WERI-Rb-1 (cell line): Measurements from ENCODE around the gene SLC22A14.

ENCODE experiments used
- DNase-seq: peaks from one replicate; pipeline ENCODE4 v3.0.0-alpha.2; 2020
- H3K27ac ChIP-seq: fragments of 250-450 bp; sonication (Bioruptor Pico); 2 replicates; pipeline ENCODE4 v1.5.1; 2020; ENCODE audit warnings: mild to moderate bottlenecking, moderate library complexity
- H3K27me3 ChIP-seq: fragments of 250-450 bp; sonication (Bioruptor Pico); 2 replicates; pipeline ENCODE4 v1.5.1; 2021; ENCODE audit warnings: mild to moderate bottlenecking, low read depth, moderate library complexity; ENCODE audit not compliant: insufficient read depth, severe bottlenecking
- H3K36me3 ChIP-seq: fragments of 250-450 bp; sonication (Bioruptor Pico); 2 replicates; pipeline ENCODE4 v1.5.1; 2020; ENCODE audit warnings: mild to moderate bottlenecking, moderate library complexity
- H3K4me3 ChIP-seq: 2 replicates; pipeline ENCODE4 v1.5.1; 2011; ENCODE audit warnings: low read depth, mild to moderate bottlenecking, control low read depth, low read length
- H3K9me3 ChIP-seq: fragments of 250-450 bp; sonication (Bioruptor Pico); 2 replicates; pipeline ENCODE4 v1.5.1; 2021; ENCODE audit warnings: mild to moderate bottlenecking, moderate library complexity; ENCODE audit not compliant: severe bottlenecking
- TF ChIP-seq, protein P1 (sequence below): IDR thresholded peaks from 2 replicates; pipeline ENCODE4 v1.5.1; 2011; ENCODE audit warnings: low read depth, mild to moderate bottlenecking, control low read depth, inconsistent platforms, low read length

The SLC22A14 gene

DNA sequence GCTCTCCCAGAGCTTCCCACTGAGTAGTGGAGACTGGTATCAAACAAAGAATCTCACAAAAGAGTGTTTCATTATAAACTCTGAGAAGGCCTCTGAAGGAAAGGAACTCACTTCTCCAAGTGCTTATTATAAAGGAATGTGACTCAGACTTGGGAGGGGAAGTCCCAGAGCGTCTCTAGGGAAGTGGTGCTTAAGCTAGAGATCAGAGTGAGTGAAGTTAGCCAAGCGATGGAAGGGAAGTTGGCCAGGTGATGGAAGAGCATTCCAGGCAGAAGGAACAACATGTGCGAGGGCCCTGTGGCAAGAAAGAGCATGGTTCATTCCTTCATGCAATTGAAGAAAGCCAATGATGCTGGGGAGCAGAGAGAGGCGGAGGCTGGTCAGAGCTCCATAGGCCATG, 66.8 kb downstream of the SLC22A14 start:
- DNase-seq: no peak
- TF ChIP-seq, protein P1, sequence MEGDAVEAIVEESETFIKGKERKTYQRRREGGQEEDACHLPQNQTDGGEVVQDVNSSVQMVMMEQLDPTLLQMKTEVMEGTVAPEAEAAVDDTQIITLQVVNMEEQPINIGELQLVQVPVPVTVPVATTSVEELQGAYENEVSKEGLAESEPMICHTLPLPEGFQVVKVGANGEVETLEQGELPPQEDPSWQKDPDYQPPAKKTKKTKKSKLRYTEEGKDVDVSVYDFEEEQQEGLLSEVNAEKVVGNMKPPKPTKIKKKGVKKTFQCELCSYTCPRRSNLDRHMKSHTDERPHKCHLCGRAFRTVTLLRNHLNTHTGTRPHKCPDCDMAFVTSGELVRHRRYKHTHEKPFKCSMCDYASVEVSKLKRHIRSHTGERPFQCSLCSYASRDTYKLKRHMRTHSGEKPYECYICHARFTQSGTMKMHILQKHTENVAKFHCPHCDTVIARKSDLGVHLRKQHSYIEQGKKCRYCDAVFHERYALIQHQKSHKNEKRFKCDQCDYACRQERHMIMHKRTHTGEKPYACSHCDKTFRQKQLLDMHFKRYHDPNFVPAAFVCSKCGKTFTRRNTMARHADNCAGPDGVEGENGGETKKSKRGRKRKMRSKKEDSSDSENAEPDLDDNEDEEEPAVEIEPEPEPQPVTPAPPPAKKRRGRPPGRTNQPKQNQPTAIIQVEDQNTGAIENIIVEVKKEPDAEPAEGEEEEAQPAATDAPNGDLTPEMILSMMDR: no peak
- Histone ChIP-seq H3K36me3 (peaks cover 25% of the 10 kb centered on the region), H3K27me3 (no peaks in the 10 kb centered on the region), H3K27ac (no peak overlapping the region), H3K9me3 (no peaks in the 10 kb centered on the region), H3K4me3 (no peak overlapping the region)

DNA sequence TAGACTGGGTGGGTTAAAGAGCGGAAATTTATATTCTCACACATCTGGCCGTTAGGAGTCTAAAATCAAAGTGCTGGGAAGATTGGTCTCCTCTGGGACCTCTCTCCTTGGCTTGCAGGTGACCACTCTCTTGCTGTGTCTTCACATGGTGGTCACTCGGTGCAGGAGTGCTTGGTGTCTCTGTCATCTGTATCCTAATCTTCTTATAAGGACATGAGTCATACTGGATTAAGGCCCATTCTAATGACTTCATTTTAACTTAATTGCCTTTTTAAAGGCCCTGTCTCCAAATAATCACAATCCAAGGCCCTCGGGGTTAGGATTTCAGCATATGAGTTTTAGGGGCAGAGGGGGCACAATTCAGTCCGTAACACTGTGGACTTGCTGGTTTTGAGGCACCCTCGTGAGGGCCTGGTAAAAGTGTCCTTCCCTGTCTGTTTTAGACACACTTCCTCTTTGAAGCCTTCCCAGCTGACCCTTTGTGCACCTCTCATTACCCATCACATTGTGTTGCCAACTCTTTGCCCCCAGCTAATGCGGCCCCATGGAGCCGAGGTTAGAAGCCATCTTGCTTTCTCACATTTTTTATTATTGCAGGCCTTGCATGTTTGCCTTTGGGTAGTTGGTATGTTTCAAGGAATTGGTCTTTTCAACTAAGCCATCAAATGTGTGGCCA, 67.7 kb downstream of the SLC22A14 start:
- TF ChIP-seq, protein P1: no peak
- H3K27me3 ChIP-seq: no peaks in the 10 kb centered on the region
- no peaks in the 10 kb centered on the region for H3K9me3 ChIP-seq
- peaks cover 25% of the 10 kb centered on the region for H3K36me3 ChIP-seq
- DNase-seq: peak; percentile 47
- H3K27ac ChIP-seq: no peak overlapping the region
- H3K4me3 ChIP-seq: no peak overlapping the region

DNA sequence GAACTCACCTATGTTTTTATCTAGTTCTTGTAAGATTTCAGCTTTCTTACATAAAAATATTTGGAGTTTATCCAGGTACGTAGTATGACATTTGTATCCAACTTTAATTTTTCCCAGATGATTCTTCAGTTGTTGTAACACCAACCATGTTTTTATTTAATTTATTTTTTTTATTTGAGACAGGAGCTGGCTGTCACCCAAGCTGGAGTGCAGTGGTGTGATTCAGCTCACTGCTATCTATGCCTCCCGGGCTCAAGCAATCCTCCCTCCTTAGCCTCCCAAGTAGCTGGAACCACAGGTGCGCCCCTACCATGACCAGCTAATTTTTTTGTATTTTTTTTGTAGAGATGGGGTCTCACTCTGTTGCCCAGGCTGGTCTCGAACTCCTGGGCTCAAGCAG, 71.1 kb downstream of the SLC22A14 start:
- Histone ChIP-seq H3K27me3 (no peaks in the 10 kb centered on the region), H3K36me3 (peaks cover 24% of the 10 kb centered on the region), H3K27ac (no peak overlapping the region), H3K9me3 (no peaks in the 10 kb centered on the region), H3K4me3 (no peak overlapping the region)
- no peak for DNase-seq
- TF ChIP-seq, protein P1: no peak

DNA sequence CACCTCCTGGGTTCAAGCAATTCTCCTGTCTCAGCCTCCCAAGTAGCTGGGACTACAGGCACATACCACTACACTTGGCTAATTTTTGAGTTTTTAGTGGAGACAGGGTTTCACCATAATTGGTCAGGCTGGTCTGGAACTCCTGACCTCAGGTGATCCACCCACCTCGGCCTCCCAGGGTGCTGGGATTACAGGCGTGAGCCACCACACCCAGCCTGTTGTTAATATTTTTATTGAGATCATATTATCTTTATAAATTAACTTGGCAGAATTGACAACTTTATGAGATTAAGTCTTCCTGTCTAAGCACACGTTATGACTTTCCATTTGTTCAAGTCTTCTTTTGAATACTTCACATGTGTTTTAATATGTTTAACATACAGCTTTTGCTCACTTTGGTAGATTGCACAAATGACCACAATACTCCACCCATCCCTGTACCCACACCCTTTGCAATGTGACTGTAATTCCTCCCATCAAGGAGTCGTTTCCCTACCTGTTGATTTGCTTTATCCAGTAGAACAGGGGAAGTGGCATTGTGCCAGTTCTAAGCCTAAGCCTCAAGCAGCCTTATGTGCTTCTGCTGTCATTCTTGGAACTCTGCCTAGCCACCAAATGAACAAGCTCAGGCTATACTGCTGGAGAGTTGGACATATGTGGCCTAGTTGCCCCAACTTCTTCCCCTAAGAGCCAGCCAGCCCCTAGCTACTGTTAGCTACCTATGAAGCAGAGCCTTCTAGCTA, 72.7 kb downstream of the SLC22A14 start:
- H3K27ac ChIP-seq: no peak overlapping the region
- DNase-seq: no peak
- no peaks in the 10 kb centered on the region for H3K9me3 ChIP-seq

DNA sequence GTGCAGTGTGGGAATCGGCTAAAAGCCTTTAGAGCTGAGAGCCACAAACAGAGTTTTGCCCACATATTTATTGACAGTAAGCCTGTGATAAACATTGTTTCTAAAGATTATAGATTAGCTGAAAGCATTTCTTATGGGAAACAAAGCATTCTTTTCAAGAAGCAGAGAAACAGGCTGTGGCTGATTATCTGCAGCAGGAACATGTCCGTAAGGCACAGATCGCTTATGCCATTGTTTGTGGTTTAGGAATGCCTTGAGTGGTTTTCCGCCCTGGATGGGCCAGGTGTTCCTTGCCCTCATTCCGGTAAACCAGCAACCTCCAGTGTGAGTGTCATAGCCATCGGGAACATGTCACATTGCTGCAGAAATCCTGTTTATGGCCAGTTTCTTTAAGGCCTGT, 76.9 kb downstream of the SLC22A14 start:
- Histone ChIP-seq H3K4me3 (no peak overlapping the region), H3K27ac (no peak overlapping the region), H3K36me3 (peaks cover 15% of the 10 kb centered on the region; the same call in 1 of the 2 replicates), H3K27me3 (no peaks in the 10 kb centered on the region), H3K9me3 (no peaks in the 10 kb centered on the region)
- no peak for DNase-seq
- TF ChIP-seq, protein P1: no peak

More for the DNA sequence above, 72.7 kb downstream of the SLC22A14 start:
- Histone ChIP-seq H3K4me3 (no peak overlapping the region), H3K36me3 (peaks cover 26% of the 10 kb centered on the region), H3K27me3 (no peaks in the 10 kb centered on the region)
- TF ChIP-seq, protein P1: no peak

DNA sequence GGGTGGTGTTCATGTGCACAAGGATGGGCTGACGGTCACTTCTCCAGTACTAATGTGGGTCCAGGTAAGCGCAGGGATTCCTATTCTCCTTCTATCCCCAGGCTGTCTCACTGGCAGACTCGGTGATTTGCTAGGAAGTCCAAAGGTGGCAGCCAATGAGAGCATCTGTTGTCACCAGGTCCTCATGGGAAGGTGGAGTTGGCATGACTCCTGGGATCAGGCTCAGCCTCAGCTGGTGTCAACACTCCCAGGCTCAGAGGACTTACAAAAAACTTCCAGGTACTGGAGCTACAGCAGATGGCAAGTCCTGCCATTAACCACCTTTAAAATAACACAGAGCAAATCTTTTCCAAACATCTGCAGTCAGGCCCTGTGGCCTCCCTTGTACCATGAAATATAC, 78.3 kb downstream of the SLC22A14 start:
- no peaks in the 10 kb centered on the region for H3K9me3 ChIP-seq
- no peaks in the 10 kb centered on the region for H3K27me3 ChIP-seq
- H3K4me3 ChIP-seq: no peak overlapping the region
- H3K36me3 ChIP-seq: peaks cover 16% of the 10 kb centered on the region
- TF ChIP-seq, protein P1: no peak
- no peak overlapping the region for H3K27ac ChIP-seq
- DNase-seq: no peak
